Measurements from ENCODE around the gene CACNB1. TPM values are rescaled to one million over a fixed set of nuclear protein-coding genes. Genes with fewer than 3 reads are reported as not detected.
A peak's percentile ranks its signal among the peaks of the same experiment; 100 is the strongest.

CACNB1 gene
- total RNA-seq, 4 donors from 2014 or later = 10.1 to 21.7 (median 11.6) TPM

DNA sequence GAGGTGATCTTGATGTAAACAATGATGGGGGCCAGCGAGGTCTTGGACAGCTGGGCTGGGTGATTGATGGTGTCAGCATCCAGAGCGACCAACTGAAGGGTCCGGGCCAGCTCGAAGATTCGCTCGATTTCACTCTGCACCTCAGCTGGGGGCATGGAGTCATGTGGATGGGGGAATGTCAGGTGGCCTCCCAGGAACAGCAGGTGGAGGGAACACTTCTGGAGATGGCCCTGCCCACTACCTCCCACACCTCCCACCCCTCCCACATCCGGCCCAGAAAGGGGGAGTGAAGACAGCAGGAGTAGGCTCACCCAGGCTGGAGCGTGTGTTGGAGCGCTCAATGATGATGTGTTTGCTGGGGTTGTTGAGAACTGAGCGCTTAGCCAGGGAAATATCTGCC, 13.7 kb downstream of the CACNB1 start:
- H3K27me3 ChIP-seq = no peaks in the 10 kb centered on the region
- in situ Hi-C loops (cut with MboI; ENCODE audit: low pct_ligation_motif_present in 1 of 4, low pct_unique_long_range_greater_than_20kb in 1 of 4, low sequenced_read_pairs in 3 of 4) = no loop called here
- no peaks in the 10 kb centered on the region for H3K9me3 ChIP-seq
- no peak overlapping the region for H3K27ac ChIP-seq
- TF ChIP-seq EP300 (IDR thresholded peaks at IDR 0.05; ENCODE audit: low read depth) = no peak
- no peak for TF ChIP-seq POLR2A (IDR thresholded peaks at IDR 0.05)
- TF ChIP-seq, protein P1, sequence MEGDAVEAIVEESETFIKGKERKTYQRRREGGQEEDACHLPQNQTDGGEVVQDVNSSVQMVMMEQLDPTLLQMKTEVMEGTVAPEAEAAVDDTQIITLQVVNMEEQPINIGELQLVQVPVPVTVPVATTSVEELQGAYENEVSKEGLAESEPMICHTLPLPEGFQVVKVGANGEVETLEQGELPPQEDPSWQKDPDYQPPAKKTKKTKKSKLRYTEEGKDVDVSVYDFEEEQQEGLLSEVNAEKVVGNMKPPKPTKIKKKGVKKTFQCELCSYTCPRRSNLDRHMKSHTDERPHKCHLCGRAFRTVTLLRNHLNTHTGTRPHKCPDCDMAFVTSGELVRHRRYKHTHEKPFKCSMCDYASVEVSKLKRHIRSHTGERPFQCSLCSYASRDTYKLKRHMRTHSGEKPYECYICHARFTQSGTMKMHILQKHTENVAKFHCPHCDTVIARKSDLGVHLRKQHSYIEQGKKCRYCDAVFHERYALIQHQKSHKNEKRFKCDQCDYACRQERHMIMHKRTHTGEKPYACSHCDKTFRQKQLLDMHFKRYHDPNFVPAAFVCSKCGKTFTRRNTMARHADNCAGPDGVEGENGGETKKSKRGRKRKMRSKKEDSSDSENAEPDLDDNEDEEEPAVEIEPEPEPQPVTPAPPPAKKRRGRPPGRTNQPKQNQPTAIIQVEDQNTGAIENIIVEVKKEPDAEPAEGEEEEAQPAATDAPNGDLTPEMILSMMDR (IDR thresholded peaks at IDR 0.05) = no peak
- no peak for TF ChIP-seq POLR2AphosphoS5 (IDR thresholded peaks at IDR 0.05)
- WGBS, 2 donors (ENCODE audit: low coverage in 1 of 2) = 93% methylated on average over 10 of the region's 10 CpGs; no CpG with 5 or more reads in 1 of the 2 donors
- no peak overlapping the region for H3K4me3 ChIP-seq
- DNase-seq = no peak
- H3K4me1 ChIP-seq = peaks cover 3 to 20% (median 7%) of the 10 kb centered on the region in 4 donors
- intact Hi-C loops (cut with DNase I; ENCODE audit: low total_unique reads) = no loop called here
- H3K36me3 ChIP-seq = peaks cover 0 to 8% (median 2%) of the 10 kb centered on the region in 4 donors

DNA sequence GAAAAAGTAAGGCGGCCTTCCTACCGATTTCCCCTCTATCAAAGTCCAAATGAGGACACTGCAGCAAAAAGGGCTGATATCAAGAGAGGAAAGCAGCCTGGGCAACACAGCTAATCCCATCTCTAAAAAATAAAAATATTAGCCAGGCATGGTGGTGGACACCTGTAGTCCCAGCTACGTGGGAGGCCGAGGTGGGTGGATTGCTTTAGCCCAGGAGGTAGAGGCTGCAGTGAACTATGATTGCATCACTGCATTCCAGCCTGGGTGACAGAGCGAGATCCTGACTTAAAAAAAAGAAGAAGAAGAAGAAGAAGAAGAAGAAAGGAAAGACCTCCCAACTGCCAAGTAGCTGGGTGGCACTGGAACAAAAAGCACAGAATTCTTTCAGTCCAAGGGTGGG, 14.4 kb downstream of the CACNB1 start:
- H3K27ac ChIP-seq = no peak overlapping the region
- H3K27me3 ChIP-seq = no peaks in the 10 kb centered on the region
- H3K4me1 ChIP-seq = peaks cover 3 to 27% (median 10%) of the 10 kb centered on the region in 4 donors
- no peak for DNase-seq
- intact Hi-C loops (cut with DNase I; ENCODE audit: low total_unique reads) = no loop called here
- in situ Hi-C loops (cut with MboI; ENCODE audit: low pct_ligation_motif_present in 1 of 4, low pct_unique_long_range_greater_than_20kb in 1 of 4, low sequenced_read_pairs in 3 of 4) = no loop called here
- WGBS, 2 donors (ENCODE audit: low coverage in 1 of 2) = 95 to 97% methylated on average over 5 of the region's 5 CpGs
- H3K4me3 ChIP-seq = no peak overlapping the region
- peaks cover 0 to 8% (median 2%) of the 10 kb centered on the region in 4 donors for H3K36me3 ChIP-seq
- no peaks in the 10 kb centered on the region for H3K9me3 ChIP-seq
- TF ChIP-seq POLR2A (IDR thresholded peaks at IDR 0.05) (no peak), EP300 (IDR thresholded peaks at IDR 0.05; ENCODE audit: low read depth) (no peak), POLR2AphosphoS5 (IDR thresholded peaks at IDR 0.05) (no peak)
- TF ChIP-seq, protein P1 (IDR thresholded peaks at IDR 0.05) = no peak

DNA sequence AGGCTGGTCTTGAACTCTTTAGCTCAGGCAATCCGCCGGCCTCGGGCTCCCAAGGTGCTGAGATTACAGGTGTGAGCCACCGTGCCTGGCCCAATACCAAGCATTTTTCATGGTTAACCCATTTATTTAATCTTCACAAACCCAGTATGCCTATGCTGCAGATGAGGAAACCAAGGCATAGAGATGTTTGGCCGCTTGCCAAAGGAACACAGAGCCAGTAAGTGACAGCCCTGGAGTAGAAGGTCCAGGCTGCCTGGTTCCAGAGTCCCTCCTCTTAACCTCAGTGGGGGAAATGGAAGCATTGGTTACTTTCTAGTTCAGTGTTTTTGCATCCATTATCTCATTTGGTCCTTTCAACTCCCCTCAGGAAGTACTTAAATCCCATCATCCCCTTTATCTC, 16.2 kb downstream of the CACNB1 start:
- H3K27me3 ChIP-seq = no peaks in the 10 kb centered on the region
- 94% methylated on average over 5 of the region's 5 CpGs for WGBS, 2 donors (ENCODE audit: low coverage in 1 of 2)
- in situ Hi-C loops (cut with MboI; ENCODE audit: low pct_ligation_motif_present in 1 of 4, low pct_unique_long_range_greater_than_20kb in 1 of 4, low sequenced_read_pairs in 3 of 4) (no loop called here), intact Hi-C loops (cut with DNase I; ENCODE audit: low total_unique reads) (no loop called here)
- H3K9me3 ChIP-seq = no peaks in the 10 kb centered on the region
- H3K27ac ChIP-seq = no peak overlapping the region
- peaks cover 0 to 19% (median 7%) of the 10 kb centered on the region in 4 donors for H3K4me1 ChIP-seq
- TF ChIP-seq POLR2AphosphoS5 (IDR thresholded peaks at IDR 0.05) (no peak), EP300 (IDR thresholded peaks at IDR 0.05; ENCODE audit: low read depth) (no peak), POLR2A (IDR thresholded peaks at IDR 0.05) (no peak)
- TF ChIP-seq, protein P1 (IDR thresholded peaks at IDR 0.05) = no peak
- no peak overlapping the region for H3K4me3 ChIP-seq
- DNase-seq = no peak
- H3K36me3 ChIP-seq = peaks cover 0 to 8% (median 2%) of the 10 kb centered on the region in 4 donors

DNA sequence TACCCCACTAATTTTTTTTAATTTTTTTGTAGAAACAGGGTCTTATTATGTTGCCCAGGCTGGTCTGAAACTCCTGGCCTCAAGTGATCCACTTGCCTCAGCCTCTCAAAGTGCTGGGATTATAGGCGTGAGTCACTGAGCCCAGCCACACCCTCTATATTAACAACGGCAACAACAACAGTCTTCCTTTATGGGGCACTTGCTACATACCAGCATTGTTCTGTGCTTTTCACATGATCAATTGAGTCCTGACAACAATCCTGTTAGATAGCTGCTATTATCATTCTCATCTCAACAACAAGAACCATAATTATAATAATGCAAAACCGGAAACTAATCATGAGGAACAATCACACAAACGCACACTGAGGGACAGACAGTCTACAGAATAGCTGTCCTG, 18.9 kb downstream of the CACNB1 start:
- H3K4me1 ChIP-seq = peaks cover 0 to 19% (median 9%) of the 10 kb centered on the region in 4 donors
- TF ChIP-seq EP300 (IDR thresholded peaks at IDR 0.05; ENCODE audit: low read depth) (no peak), POLR2A (IDR thresholded peaks at IDR 0.05) (no peak), POLR2AphosphoS5 (IDR thresholded peaks at IDR 0.05) (no peak)
- TF ChIP-seq, protein P1 (IDR thresholded peaks at IDR 0.05) = no peak
- H3K9me3 ChIP-seq = no peaks in the 10 kb centered on the region
- no peaks in the 10 kb centered on the region for H3K27me3 ChIP-seq
- intact Hi-C loops (cut with DNase I; ENCODE audit: low total_unique reads) (no loop called here), in situ Hi-C loops (cut with MboI; ENCODE audit: low pct_ligation_motif_present in 1 of 4, low pct_unique_long_range_greater_than_20kb in 1 of 4, low sequenced_read_pairs in 3 of 4) (loop anchor here in 1 of 4 donors (10.0 kb wide), 1 partner anchor 56 kb away; no protein-coding TSS in a partner anchor)
- WGBS, 2 donors (ENCODE audit: low coverage in 1 of 2) = 42 to 53% methylated on average over 4 of the region's 4 CpGs
- H3K27ac ChIP-seq = peak overlapping the region; percentile 61 to 77 (median 76)
- peaks cover 0 to 3% (median 0%) of the 10 kb centered on the region in 4 donors for H3K36me3 ChIP-seq
- peak; percentile 48 for DNase-seq
- no peak overlapping the region for H3K4me3 ChIP-seq
